HG03460 (cell line): Measurements from ENCODE around the gene ERC1.

Experiments used
- ATAC-seq: cut with Tn5 transposase; IDR thresholded peaks from one replicate; pipeline ENCODE4 v1.9.1; 2021; ENCODE audit not compliant: unreplicated experiment

ERC1 gene

GRCh38 chr12:1529228-1529861, 538.3 kb downstream of the ERC1 start:
- no peak for ATAC-seq

- ATAC-seq, result no peak
Measured at GRCh38 chr12:1529862-1530591, 539.0 kb downstream of the ERC1 start.

GRCh38 chr12:1530592-1531152, 539.6 kb downstream of the ERC1 start:
- ATAC-seq, result no peak

- ATAC-seq, result no peak
Measured at GRCh38 chr12:1531153-1531653, 540.2 kb downstream of the ERC1 start.

GRCh38 chr12:1531654-1532374, 540.8 kb downstream of the ERC1 start:
- no peak for ATAC-seq

- ATAC-seq, result no peak
Measured at GRCh38 chr12:1532375-1533165, 541.5 kb downstream of the ERC1 start.

GRCh38 chr12:1533205-1533601, 542.2 kb downstream of the ERC1 start:
- ATAC-seq, result peak; percentile 8

GRCh38 chr12:1533602-1534304, 542.7 kb downstream of the ERC1 start:
- ATAC-seq, result peak; percentile 57

- peak; percentile 41 for ATAC-seq
Measured at GRCh38 chr12:1534748-1535147, 543.7 kb downstream of the ERC1 start.

- no peak for ATAC-seq
Measured at GRCh38 chr12:1536817-1537216, 545.8 kb downstream of the ERC1 start.

GRCh38 chr12:1539135-1539534, 548.1 kb downstream of the ERC1 start:
- no peak for ATAC-seq

- no peak for ATAC-seq
Measured at GRCh38 chr12:1540690-1541089, 549.7 kb downstream of the ERC1 start.

- ATAC-seq, result no peak
Measured at GRCh38 chr12:1542599-1542998, 551.6 kb downstream of the ERC1 start.

- no peak for ATAC-seq
Measured at GRCh38 chr12:1544996-1545700, 554.1 kb downstream of the ERC1 start.
